NAMALWA (cell line): Measurements from ENCODE around the gene APOOL.
A peak's percentile ranks its signal among the peaks of the same experiment; 100 is the strongest.

ENCODE experiments used
- DNase-seq: peaks from one replicate; pipeline ENCODE4 v3.0.0-alpha.2; 2015; ENCODE audit warnings: low spot score

APOOL gene

GRCh38 chrX:85084770-85085393, 81.2 kb downstream of the APOOL start:
- peak; percentile 56 for DNase-seq

- no peak for DNase-seq
Observed at GRCh38 chrX:85089321-85089840, 85.7 kb downstream of the APOOL start.

- DNase-seq: peak; percentile 4
Observed at GRCh38 chrX:85107407-85107806, 103.7 kb downstream of the APOOL start.

GRCh38 chrX:85108165-85108564, 104.5 kb downstream of the APOOL start:
- DNase-seq: no peak

GRCh38 chrX:85109235-85109634, 105.6 kb downstream of the APOOL start:
- peak; percentile 54 for DNase-seq

GRCh38 chrX:85111347-85111746, 107.7 kb downstream of the APOOL start:
- peak; percentile 34 for DNase-seq

GRCh38 chrX:85112293-85112692, 108.6 kb downstream of the APOOL start:
- DNase-seq: no peak

- no peak for DNase-seq
Observed at GRCh38 chrX:85113746-85114145, 110.1 kb downstream of the APOOL start.

- no peak for DNase-seq
Observed at GRCh38 chrX:85114171-85114570, 110.5 kb downstream of the APOOL start.

GRCh38 chrX:85114776-85115175, 111.1 kb downstream of the APOOL start:
- DNase-seq: no peak

- DNase-seq: no peak
Observed at GRCh38 chrX:85115252-85115651, 111.6 kb downstream of the APOOL start.

GRCh38 chrX:85136409-85136808, 132.7 kb downstream of the APOOL start:
- DNase-seq: no peak

- no peak for DNase-seq
Observed at GRCh38 chrX:85139422-85139821, 135.7 kb downstream of the APOOL start.

GRCh38 chrX:85140964-85141363, 137.3 kb downstream of the APOOL start:
- peak; percentile 17 for DNase-seq
